Activated gamma-delta T cell treated with anti-CD3 and anti-CD28 coated beads, Interleukin-2, amount 50 U/mL, for 16 hours (primary cell): ENCODE results near the gene DIAPH1.

ENCODE experiments used
- DNase-seq: peaks from one replicate; pipeline ENCODE4 v3.0.0-alpha.2; 2020; ENCODE audit warnings: low read depth

The DIAPH1 gene

GRCh38 chr5:141639357-141640050 is 20.7 kb upstream of the DIAPH1 start:
- no peak for DNase-seq

- no peak for DNase-seq
These were observed 20.0 kb upstream of the DIAPH1 start for GRCh38 chr5:141638771-141639170.

- peak; percentile 43 for DNase-seq
These were observed 19.1 kb upstream of the DIAPH1 start for GRCh38 chr5:141637767-141638419.

- DNase-seq: peak; percentile 34
These were observed 18.4 kb upstream of the DIAPH1 start for GRCh38 chr5:141637123-141637766.

- DNase-seq: peak; percentile 87
These were observed 17.8 kb upstream of the DIAPH1 start, which contains the start of the genes HDAC3 and RELL2 for GRCh38 chr5:141636413-141637122. Gene HDAC3 (minus strand): TSS chr5:141636849. CDS start chr5:141636790, 59 bp downstream. Gene RELL2 (plus strand): TSS chr5:141636997. CDS start chr5:141638226, 1,229 bp downstream.

GRCh38 chr5:141636106-141636412 is 17.3 kb upstream of the DIAPH1 start:
- DNase-seq: no peak

- no peak for DNase-seq
These were observed 16.8 kb upstream of the DIAPH1 start for GRCh38 chr5:141635646-141636045.

GRCh38 chr5:141634720-141635119 is 15.9 kb upstream of the DIAPH1 start:
- no peak for DNase-seq

- no peak for DNase-seq
These were observed 15.2 kb upstream of the DIAPH1 start for GRCh38 chr5:141633871-141634561.

- no peak for DNase-seq
These were observed 13.8 kb upstream of the DIAPH1 start for GRCh38 chr5:141632650-141633049.

- DNase-seq: no peak
These were observed 11.9 kb upstream of the DIAPH1 start for GRCh38 chr5:141630570-141631140.

GRCh38 chr5:141628175-141628788 is 9.5 kb upstream of the DIAPH1 start:
- no peak for DNase-seq

- no peak for DNase-seq
These were observed 4.8 kb upstream of the DIAPH1 start for GRCh38 chr5:141623611-141624010.

GRCh38 chr5:141623186-141623585 is 4.4 kb upstream of the DIAPH1 start:
- no peak for DNase-seq

GRCh38 chr5:141618030-141618803 is 583 bp downstream of the DIAPH1 start:
- peak; percentile 37 for DNase-seq

GRCh38 chr5:141617682-141618029 is 1.1 kb downstream of the DIAPH1 start:
- DNase-seq: no peak

GRCh38 chr5:141617128-141617527 is 1.7 kb downstream of the DIAPH1 start:
- DNase-seq: no peak

- no peak for DNase-seq
These were observed 2.6 kb downstream of the DIAPH1 start for GRCh38 chr5:141615991-141616720.

- DNase-seq: no peak
These were observed 5.5 kb downstream of the DIAPH1 start for GRCh38 chr5:141613344-141613743.

GRCh38 chr5:141611289-141611688 is 7.5 kb downstream of the DIAPH1 start:
- no peak for DNase-seq
